Measurements from ENCODE around the gene SLC22A15. TPM values are rescaled to one million over a fixed set of nuclear protein-coding genes. Genes with fewer than 3 reads are reported as not detected.

Gene SLC22A15
- total RNA-seq, 1 donor from 2014 or later, result 2.3 TPM

DNA sequence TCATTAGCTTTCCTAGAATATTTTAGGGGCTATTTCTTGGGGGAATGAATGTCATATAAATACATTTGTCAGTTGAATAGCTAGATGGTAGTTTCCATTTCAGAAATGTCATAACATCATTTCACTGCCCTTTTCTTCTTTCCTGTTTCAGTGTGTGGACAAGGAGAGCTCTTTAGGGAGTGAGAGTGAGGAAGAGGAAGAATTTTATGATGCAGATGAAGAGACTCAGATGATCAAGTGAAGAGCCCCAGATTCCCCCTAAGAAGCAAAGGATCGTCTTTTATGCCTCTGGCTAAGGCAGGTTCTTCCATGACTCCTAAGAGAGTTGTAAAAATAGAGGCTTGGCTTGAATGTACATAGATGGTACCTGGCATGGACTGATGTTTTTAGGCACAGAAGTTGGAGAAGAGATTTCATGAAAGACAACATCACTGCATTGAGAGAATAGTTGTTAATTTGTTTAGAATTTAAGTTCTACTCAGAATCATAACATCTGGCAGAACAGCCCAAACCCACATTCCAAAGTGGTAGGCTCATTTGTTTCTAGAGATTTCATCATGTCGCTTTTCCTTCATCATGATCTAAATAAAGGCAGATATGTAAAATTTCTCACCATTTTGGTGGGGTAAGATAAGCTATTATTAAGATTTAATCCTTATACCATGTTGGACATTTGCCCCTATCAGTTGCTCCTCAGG lies 90.7 kb downstream of the SLC22A15 start:
- Mint-ChIP-seq H3K9me3 (no peaks in the 10 kb centered on the region), H3K4me3 (no peak overlapping the region), H3K36me3 (ENCODE audit: low read depth) (peaks cover 9% of the 10 kb centered on the region), H3K27me3 (ENCODE audit: low read depth) (no peaks in the 10 kb centered on the region), H3K27ac (ENCODE audit: unreplicated experiment) (no peak overlapping the region), H3K4me1 (no peaks in the 10 kb centered on the region)
- DNase-seq (ENCODE audit: low read depth, low spot score), result no peak
- TF ChIP-seq, protein P1, sequence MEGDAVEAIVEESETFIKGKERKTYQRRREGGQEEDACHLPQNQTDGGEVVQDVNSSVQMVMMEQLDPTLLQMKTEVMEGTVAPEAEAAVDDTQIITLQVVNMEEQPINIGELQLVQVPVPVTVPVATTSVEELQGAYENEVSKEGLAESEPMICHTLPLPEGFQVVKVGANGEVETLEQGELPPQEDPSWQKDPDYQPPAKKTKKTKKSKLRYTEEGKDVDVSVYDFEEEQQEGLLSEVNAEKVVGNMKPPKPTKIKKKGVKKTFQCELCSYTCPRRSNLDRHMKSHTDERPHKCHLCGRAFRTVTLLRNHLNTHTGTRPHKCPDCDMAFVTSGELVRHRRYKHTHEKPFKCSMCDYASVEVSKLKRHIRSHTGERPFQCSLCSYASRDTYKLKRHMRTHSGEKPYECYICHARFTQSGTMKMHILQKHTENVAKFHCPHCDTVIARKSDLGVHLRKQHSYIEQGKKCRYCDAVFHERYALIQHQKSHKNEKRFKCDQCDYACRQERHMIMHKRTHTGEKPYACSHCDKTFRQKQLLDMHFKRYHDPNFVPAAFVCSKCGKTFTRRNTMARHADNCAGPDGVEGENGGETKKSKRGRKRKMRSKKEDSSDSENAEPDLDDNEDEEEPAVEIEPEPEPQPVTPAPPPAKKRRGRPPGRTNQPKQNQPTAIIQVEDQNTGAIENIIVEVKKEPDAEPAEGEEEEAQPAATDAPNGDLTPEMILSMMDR (conservative IDR thresholded peaks at IDR 0.05), result no peak

DNA sequence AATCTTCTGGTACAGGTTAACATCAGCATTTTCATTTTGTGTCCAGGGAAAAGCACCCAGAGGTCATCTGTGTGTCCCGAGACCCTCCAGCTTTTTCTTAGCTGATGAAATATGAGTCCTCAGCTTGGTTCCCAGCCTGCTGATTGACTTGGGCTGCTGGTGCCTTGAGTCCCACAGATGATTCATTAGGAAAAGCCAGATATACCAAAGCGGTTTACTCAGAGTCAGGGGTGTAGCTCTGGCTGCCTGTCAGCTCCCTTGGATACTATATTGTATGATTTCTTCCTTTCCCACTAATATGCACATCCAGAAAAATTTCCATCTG lies 91.2 kb downstream of the SLC22A15 start:
- no peaks in the 10 kb centered on the region for H3K4me1 Mint-ChIP-seq
- TF ChIP-seq, protein P1 (conservative IDR thresholded peaks at IDR 0.05), result no peak
- H3K4me3 Mint-ChIP-seq, result no peak overlapping the region
- no peak overlapping the region for H3K27ac Mint-ChIP-seq (ENCODE audit: unreplicated experiment)
- H3K9me3 Mint-ChIP-seq, result no peaks in the 10 kb centered on the region
- H3K27me3 Mint-ChIP-seq (ENCODE audit: low read depth), result no peaks in the 10 kb centered on the region
- no peak for DNase-seq (ENCODE audit: low read depth, low spot score)
- H3K36me3 Mint-ChIP-seq (ENCODE audit: low read depth), result peaks cover 9% of the 10 kb centered on the region

DNA sequence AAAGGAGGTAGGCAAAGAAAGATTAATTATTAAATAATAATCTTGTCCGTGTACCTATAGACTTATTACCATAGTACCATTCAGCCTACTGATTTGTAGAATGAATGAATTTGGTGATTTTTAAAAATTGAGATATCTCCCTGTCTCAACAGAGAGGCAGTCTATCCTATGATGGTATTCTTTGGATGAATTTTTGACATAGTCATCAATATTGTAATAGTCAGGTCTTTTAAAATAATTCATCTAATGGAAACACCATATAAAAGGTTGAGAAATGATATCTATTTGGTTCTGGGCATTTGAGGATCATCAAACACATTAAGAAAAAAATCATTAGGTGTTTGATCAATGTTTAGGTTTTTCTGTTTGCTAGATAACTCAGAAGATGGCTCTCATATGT lies 99.3 kb downstream of the SLC22A15 start:
- Mint-ChIP-seq H3K9me3 (no peaks in the 10 kb centered on the region), H3K27ac (ENCODE audit: unreplicated experiment) (no peak overlapping the region), H3K36me3 (ENCODE audit: low read depth) (no peaks in the 10 kb centered on the region), H3K27me3 (ENCODE audit: low read depth) (no peaks in the 10 kb centered on the region), H3K4me1 (no peaks in the 10 kb centered on the region), H3K4me3 (no peak overlapping the region)
- TF ChIP-seq, protein P1 (conservative IDR thresholded peaks at IDR 0.05), result no peak
- no peak for DNase-seq (ENCODE audit: low read depth, low spot score)

DNA sequence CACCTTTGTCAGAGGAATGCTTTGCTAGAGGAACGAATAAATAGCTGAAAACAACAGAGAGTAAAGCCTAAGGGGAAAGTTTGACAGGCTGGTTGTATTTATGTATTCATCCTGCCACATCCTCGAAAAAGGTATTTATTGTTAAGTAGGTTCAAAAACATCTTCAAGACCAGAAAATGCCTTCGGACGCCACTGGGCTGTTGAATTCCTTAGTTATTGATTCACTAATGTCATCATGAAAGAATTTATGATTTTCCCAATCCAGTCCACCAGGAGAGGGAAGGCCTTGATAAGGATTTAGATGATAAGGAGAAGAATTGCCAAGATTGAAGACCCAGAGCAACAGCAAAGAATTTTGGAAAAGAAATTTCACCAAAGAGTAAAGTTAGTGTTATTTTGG lies 99.7 kb downstream of the SLC22A15 start:
- TF ChIP-seq, protein P1 (conservative IDR thresholded peaks at IDR 0.05), result no peak
- Mint-ChIP-seq H3K27ac (ENCODE audit: unreplicated experiment) (no peak overlapping the region), H3K4me1 (no peaks in the 10 kb centered on the region), H3K36me3 (ENCODE audit: low read depth) (no peaks in the 10 kb centered on the region), H3K4me3 (no peak overlapping the region), H3K27me3 (ENCODE audit: low read depth) (no peaks in the 10 kb centered on the region), H3K9me3 (no peaks in the 10 kb centered on the region)
- DNase-seq (ENCODE audit: low read depth, low spot score), result no peak

DNA sequence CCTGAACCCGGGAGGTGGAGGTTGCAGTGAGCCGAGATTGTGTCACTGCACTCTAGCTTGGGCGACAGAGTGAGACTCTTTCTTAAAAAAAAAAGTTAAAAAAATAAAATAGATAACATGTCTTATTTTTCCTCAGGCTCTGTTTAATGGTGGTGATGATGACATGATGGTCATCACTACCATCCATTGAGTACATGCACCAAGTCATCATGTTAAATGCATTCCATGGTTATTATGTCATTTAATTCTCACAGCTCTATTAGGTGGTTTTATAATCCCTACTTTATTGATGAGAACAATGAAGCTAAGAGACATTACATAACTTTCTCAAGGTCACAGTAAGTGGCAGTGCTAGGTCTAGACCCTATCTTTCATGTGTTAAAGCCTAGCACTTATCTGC lies 100.5 kb downstream of the SLC22A15 start:
- no peaks in the 10 kb centered on the region for H3K36me3 Mint-ChIP-seq (ENCODE audit: low read depth)
- no peaks in the 10 kb centered on the region for H3K9me3 Mint-ChIP-seq
- no peak overlapping the region for H3K27ac Mint-ChIP-seq (ENCODE audit: unreplicated experiment)
- no peaks in the 10 kb centered on the region for H3K27me3 Mint-ChIP-seq (ENCODE audit: low read depth)
- no peaks in the 10 kb centered on the region for H3K4me1 Mint-ChIP-seq
- TF ChIP-seq, protein P1 (conservative IDR thresholded peaks at IDR 0.05), result no peak
- H3K4me3 Mint-ChIP-seq, result no peak overlapping the region
- no peak for DNase-seq (ENCODE audit: low read depth, low spot score)

All from neural crest cell (in vitro differentiated cells).